Measurements from ENCODE around the gene CEP57L1.
"Not testable (repeated sequence)": the region's sequence is repeated elsewhere in the genome, so short reads cannot be mapped to it uniquely, and the experiment has no call there.

The CEP57L1 gene

DNA sequence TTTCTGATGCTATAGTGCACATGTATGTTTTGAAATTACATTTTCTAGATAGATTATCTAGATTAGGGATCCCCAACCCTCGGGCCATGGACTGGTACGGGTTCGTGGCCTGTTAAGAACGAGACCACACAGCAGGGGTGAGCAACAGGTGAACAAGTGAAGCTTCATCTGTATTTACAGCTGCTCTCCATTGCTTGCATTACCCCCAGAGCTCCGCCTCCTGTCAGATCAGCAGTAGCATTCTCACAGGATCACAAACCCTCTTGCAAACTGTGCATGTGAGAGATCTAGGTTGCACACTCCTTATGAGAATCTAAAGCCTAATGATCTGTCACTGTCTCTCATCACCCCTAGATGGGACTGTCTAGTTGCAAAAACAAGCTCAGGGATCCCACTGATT, 10.4 kb downstream of the CEP57L1 start:
- TF ChIP-seq YY1 (IDR thresholded peaks at IDR 0.05; ENCODE audit: insufficient read depth, insufficient read length) (no peak), SUZ12 (IDR thresholded peaks at IDR 0.05; ENCODE audit: extremely low read depth, insufficient read depth, insufficient read length) (no peak), ZNF274 (IDR thresholded peaks at IDR 0.05; ENCODE audit: low read depth, low read length) (no peak)
- DNase-seq (ENCODE audit: low read depth, low spot score) = no peak
- no peak overlapping the region for H3K4me3 ChIP-seq (ENCODE audit: insufficient read length, low read depth)

DNA sequence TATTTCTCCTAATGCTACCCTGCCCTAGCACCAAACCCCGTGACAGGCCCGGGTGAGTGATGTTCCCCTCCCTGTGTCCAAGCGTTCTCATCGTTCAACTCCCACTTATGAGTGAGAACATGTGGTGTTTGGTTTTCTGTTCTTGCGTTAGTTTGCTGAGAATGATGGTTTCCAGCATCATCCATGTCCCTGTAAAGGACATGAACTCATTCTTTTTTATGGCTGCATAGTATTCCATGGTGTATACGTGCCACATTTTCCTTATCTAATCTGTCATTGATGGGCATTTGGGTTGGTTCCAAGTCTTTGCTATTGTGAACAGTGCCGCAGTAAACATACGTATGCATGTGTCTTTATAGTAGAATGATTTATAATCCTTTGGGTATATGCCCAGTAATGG, 14.4 kb downstream of the CEP57L1 start:
- H3K4me1 ChIP-seq (ENCODE audit: insufficient read depth, insufficient read length); H3K27me3 ChIP-seq (ENCODE audit: insufficient read depth, insufficient read length); H3K9me3 ChIP-seq (ENCODE audit: insufficient read depth, low read length); H3K36me3 ChIP-seq (ENCODE audit: insufficient read depth, insufficient read length, low read length); H3K9ac ChIP-seq (ENCODE audit: insufficient read length, low read depth); H3K4me3 ChIP-seq (ENCODE audit: insufficient read length, low read depth); DNase-seq (ENCODE audit: low read depth, low spot score): not testable (repeated sequence)

More for the DNA sequence above, 10.4 kb downstream of the CEP57L1 start:
- no peaks in the 10 kb centered on the region for H3K4me1 ChIP-seq (ENCODE audit: insufficient read depth, insufficient read length)
- no peaks in the 10 kb centered on the region for H3K9me3 ChIP-seq (ENCODE audit: insufficient read depth, low read length)
- H3K9ac ChIP-seq (ENCODE audit: insufficient read length, low read depth) = no peak overlapping the region
- peaks cover 5% of the 10 kb centered on the region for H3K36me3 ChIP-seq (ENCODE audit: insufficient read depth, insufficient read length, low read length)
- no peaks in the 10 kb centered on the region for H3K27me3 ChIP-seq (ENCODE audit: insufficient read depth, insufficient read length)

DNA sequence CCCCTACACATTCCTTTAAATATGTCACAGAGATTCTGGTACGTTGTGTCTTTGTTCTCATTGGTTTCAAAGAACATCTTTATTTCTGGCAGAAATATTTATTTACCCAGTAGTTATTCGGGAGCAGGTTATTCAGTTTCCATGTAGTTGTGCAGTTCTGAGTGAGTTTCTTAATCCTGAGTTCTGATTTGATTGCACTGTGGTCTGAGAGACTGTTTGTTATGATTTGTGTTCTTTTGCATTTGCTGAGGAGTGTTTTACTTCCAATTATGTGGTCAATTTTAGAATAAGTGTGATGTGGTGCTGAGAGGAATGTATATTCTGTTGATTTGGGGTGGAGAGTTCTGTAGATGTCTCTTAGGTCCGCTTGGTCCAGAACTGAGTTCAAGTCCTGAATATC, 17.4 kb downstream of the CEP57L1 start:
- not testable (repeated sequence) for H3K4me1 ChIP-seq (ENCODE audit: insufficient read depth, insufficient read length); H3K9ac ChIP-seq (ENCODE audit: insufficient read length, low read depth); H3K27me3 ChIP-seq (ENCODE audit: insufficient read depth, insufficient read length); H3K36me3 ChIP-seq (ENCODE audit: insufficient read depth, insufficient read length, low read length); H3K9me3 ChIP-seq (ENCODE audit: insufficient read depth, low read length); DNase-seq (ENCODE audit: low read depth, low spot score); H3K4me3 ChIP-seq (ENCODE audit: insufficient read length, low read depth)

DNA sequence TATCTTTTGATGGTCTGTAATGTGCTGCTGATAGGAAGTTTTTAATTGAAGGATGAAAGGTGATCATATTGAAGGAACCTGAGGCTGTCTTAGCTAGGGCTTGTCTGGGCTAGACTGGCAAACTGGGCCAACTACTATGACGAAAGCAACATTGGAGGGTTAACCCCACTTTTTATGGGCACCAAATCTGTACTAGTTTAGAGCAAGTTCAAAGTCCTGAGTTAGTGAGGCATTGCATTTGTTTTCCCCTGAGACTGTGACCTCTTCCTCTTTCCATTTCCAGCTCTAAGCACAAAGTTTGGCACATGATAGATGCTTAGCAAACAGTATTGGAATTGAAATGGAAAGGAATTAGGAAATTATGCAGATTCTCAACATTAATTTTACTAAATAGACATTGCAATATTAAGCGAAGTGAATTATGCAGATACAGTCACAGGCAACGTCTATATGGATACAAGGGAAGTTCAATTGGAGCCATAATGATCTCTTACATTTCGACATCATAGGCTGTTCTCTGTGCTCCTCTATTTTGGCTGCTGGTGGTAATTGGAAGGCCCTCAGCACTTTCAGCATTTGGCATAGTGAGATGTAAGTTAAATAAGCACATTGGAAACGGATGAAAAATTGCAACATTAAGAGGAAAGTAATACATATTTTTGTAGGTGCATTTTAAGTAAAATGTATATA, 22.2 kb downstream of the CEP57L1 start:
- Histone ChIP-seq H3K4me1 (ENCODE audit: insufficient read depth, insufficient read length) (no peaks in the 10 kb centered on the region), H3K9me3 (ENCODE audit: insufficient read depth, low read length) (no peaks in the 10 kb centered on the region), H3K9ac (ENCODE audit: insufficient read length, low read depth) (no peak overlapping the region), H3K27me3 (ENCODE audit: insufficient read depth, insufficient read length) (no peaks in the 10 kb centered on the region), H3K4me3 (ENCODE audit: insufficient read length, low read depth) (no peak overlapping the region), H3K36me3 (ENCODE audit: insufficient read depth, insufficient read length, low read length) (no peaks in the 10 kb centered on the region)
- TF ChIP-seq SUZ12 (IDR thresholded peaks at IDR 0.05; ENCODE audit: extremely low read depth, insufficient read depth, insufficient read length) = no peak
- TF ChIP-seq YY1 (IDR thresholded peaks at IDR 0.05; ENCODE audit: insufficient read depth, insufficient read length) = no peak
- DNase-seq (ENCODE audit: low read depth, low spot score) = no peak

DNA sequence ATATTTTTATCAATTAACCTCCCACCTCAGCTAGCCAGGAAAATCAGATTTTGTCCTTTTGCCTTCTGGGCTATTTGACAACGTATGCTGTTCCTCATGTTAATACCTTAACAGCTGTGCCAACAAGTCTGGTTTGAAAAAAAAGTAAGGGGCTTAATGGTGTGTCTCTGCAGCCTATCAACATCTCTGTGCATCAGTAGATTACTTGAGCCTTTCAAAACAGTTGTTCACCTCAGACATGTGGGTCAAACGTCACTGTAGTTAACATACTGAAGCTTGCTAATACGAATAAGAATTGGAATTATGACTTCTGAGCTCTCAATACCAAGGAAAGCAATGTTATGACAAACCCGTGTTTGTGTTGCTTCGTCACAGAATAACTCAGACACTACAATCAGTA, 23.0 kb downstream of the CEP57L1 start:
- H3K36me3 ChIP-seq (ENCODE audit: insufficient read depth, insufficient read length, low read length) = no peaks in the 10 kb centered on the region
- no peaks in the 10 kb centered on the region for H3K4me1 ChIP-seq (ENCODE audit: insufficient read depth, insufficient read length)
- H3K4me3 ChIP-seq (ENCODE audit: insufficient read length, low read depth) = no peak overlapping the region
- DNase-seq (ENCODE audit: low read depth, low spot score) = no peak
- TF ChIP-seq SUZ12 (IDR thresholded peaks at IDR 0.05; ENCODE audit: extremely low read depth, insufficient read depth, insufficient read length) (no peak), YY1 (IDR thresholded peaks at IDR 0.05; ENCODE audit: insufficient read depth, insufficient read length) (no peak), ZNF274 (IDR thresholded peaks at IDR 0.05; ENCODE audit: low read depth, low read length) (no peak)
- no peaks in the 10 kb centered on the region for H3K27me3 ChIP-seq (ENCODE audit: insufficient read depth, insufficient read length)
- H3K9me3 ChIP-seq (ENCODE audit: insufficient read depth, low read length) = no peaks in the 10 kb centered on the region
- no peak overlapping the region for H3K9ac ChIP-seq (ENCODE audit: insufficient read length, low read depth)

DNA sequence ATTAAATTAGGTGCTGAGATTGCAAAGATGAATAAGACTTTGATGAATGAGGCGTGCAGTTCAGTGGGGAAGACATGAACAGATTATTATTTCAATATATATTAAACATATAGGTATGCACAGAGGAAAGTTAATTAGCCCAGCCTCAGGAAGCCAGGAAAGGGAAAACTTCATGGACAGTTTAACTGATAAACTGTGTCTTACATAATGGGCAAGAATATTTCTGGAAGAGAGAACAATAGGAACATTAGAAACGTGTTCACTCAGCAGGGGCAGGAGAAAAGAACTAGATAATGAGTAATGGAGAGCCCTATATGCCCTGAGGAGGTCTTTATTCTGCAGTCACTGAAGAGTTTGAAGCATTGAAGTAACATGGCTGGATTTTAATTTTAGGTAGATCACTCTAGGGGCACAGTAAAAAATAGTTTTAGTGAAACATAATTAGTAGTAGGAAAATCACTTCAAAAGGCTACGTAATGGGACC, 23.6 kb downstream of the CEP57L1 start:
- TF ChIP-seq SUZ12 (IDR thresholded peaks at IDR 0.05; ENCODE audit: extremely low read depth, insufficient read depth, insufficient read length) (no peak), ZNF274 (IDR thresholded peaks at IDR 0.05; ENCODE audit: low read depth, low read length) (no peak), YY1 (IDR thresholded peaks at IDR 0.05; ENCODE audit: insufficient read depth, insufficient read length) (no peak)
- H3K27me3 ChIP-seq (ENCODE audit: insufficient read depth, insufficient read length) = no peaks in the 10 kb centered on the region
- no peak overlapping the region for H3K4me3 ChIP-seq (ENCODE audit: insufficient read length, low read depth)
- no peaks in the 10 kb centered on the region for H3K4me1 ChIP-seq (ENCODE audit: insufficient read depth, insufficient read length)
- DNase-seq (ENCODE audit: low read depth, low spot score) = no peak
- no peak overlapping the region for H3K9ac ChIP-seq (ENCODE audit: insufficient read length, low read depth)
- H3K36me3 ChIP-seq (ENCODE audit: insufficient read depth, insufficient read length, low read length) = no peaks in the 10 kb centered on the region
- H3K9me3 ChIP-seq (ENCODE audit: insufficient read depth, low read length) = no peaks in the 10 kb centered on the region

DNA sequence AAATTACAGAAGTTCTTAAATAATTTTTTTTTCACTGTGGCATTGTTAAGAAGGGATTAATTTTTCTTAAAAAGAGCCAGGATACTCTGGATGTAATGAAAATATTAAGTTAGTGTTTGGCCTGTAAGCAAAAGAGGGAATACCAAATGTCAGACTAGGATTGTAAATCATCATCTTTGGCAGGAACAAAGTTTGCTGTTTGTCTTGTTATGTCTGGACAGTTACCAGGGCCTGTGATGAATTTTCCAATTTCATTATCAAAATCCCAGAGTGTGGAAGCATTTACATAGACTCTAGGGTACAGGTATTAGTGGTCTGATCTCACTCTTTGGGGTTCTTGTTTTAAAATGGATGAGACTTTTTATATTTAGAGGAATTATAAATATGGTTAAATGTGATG, 26.1 kb downstream of the CEP57L1 start:
- no peaks in the 10 kb centered on the region for H3K9me3 ChIP-seq (ENCODE audit: insufficient read depth, low read length)
- H3K27me3 ChIP-seq (ENCODE audit: insufficient read depth, insufficient read length) = no peaks in the 10 kb centered on the region
- TF ChIP-seq YY1 (IDR thresholded peaks at IDR 0.05; ENCODE audit: insufficient read depth, insufficient read length) (no peak), ZNF274 (IDR thresholded peaks at IDR 0.05; ENCODE audit: low read depth, low read length) (no peak), SUZ12 (IDR thresholded peaks at IDR 0.05; ENCODE audit: extremely low read depth, insufficient read depth, insufficient read length) (no peak)
- no peak overlapping the region for H3K9ac ChIP-seq (ENCODE audit: insufficient read length, low read depth)
- no peak for DNase-seq (ENCODE audit: low read depth, low spot score)
- H3K4me1 ChIP-seq (ENCODE audit: insufficient read depth, insufficient read length) = no peaks in the 10 kb centered on the region
- H3K4me3 ChIP-seq (ENCODE audit: insufficient read length, low read depth) = no peak overlapping the region
- no peaks in the 10 kb centered on the region for H3K36me3 ChIP-seq (ENCODE audit: insufficient read depth, insufficient read length, low read length)

DNA sequence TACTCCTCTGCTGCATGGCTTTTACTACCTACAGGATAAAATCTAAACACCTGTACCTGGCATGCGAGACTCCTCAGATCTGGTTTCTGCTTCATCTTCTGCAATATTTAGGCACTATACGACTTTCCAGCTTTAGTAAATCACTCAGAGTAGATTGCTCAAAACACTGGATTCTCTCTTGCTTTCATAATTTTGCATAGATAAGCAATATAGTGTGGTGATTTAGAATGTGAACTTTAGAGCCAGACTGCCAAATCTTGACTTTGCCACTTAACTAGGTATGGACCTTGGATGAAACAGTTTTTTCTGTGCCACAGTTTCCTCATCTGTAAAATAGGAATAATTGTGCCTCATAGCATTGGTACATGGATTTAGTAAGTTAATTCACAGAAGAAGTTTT, 28.9 kb downstream of the CEP57L1 start:
- no peak overlapping the region for H3K9ac ChIP-seq (ENCODE audit: insufficient read length, low read depth)
- DNase-seq (ENCODE audit: low read depth, low spot score) = no peak
- H3K36me3 ChIP-seq (ENCODE audit: insufficient read depth, insufficient read length, low read length) = peaks cover under 1% of the 10 kb centered on the region
- no peak overlapping the region for H3K4me3 ChIP-seq (ENCODE audit: insufficient read length, low read depth)
- H3K9me3 ChIP-seq (ENCODE audit: insufficient read depth, low read length) = no peaks in the 10 kb centered on the region
- TF ChIP-seq SUZ12 (IDR thresholded peaks at IDR 0.05; ENCODE audit: extremely low read depth, insufficient read depth, insufficient read length) = no peak
- TF ChIP-seq YY1 (IDR thresholded peaks at IDR 0.05; ENCODE audit: insufficient read depth, insufficient read length) = no peak
- no peak for TF ChIP-seq ZNF274 (IDR thresholded peaks at IDR 0.05; ENCODE audit: low read depth, low read length)
- no peaks in the 10 kb centered on the region for H3K4me1 ChIP-seq (ENCODE audit: insufficient read depth, insufficient read length)
- H3K27me3 ChIP-seq (ENCODE audit: insufficient read depth, insufficient read length) = no peaks in the 10 kb centered on the region
